ENCODE data around the gene IL13. TPM values are rescaled to one million over a fixed set of nuclear protein-coding genes. Genes with fewer than 3 reads are reported as not detected.

Gene IL13
- total RNA-seq, 4 donors from 2014 or later, result not detected

DNA sequence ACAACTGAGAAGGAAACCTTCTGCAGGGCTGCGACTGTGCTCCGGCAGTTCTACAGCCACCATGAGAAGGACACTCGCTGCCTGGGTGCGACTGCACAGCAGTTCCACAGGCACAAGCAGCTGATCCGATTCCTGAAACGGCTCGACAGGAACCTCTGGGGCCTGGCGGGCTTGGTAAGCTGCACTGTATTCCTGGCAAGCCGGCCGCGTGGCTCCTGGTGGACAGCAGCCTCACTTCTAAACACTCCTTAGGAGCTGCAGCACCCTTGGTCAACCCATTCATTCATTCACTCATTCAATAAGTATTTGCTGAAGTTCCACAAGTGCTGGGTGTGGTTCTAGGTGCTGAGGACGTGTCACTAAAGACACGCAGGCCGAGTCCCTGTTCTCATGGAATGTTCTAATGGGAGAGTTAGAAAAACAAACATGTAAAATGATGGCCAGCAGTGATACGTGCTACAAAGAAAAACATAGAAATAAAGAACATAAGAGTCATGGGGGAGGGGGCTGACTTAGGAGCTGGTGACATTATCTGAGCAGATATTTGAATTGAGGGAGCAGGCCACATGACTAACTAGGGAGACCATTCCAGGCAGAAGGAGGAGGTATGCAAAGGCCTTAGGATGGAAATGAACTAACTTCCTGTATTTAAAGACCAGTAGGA is 21.9 kb downstream of the IL13 start:
- no peaks in the 10 kb centered on the region for H3K27me3 ChIP-seq
- H3K36me3 ChIP-seq, result no peaks in the 10 kb centered on the region
- TF ChIP-seq, protein P1, sequence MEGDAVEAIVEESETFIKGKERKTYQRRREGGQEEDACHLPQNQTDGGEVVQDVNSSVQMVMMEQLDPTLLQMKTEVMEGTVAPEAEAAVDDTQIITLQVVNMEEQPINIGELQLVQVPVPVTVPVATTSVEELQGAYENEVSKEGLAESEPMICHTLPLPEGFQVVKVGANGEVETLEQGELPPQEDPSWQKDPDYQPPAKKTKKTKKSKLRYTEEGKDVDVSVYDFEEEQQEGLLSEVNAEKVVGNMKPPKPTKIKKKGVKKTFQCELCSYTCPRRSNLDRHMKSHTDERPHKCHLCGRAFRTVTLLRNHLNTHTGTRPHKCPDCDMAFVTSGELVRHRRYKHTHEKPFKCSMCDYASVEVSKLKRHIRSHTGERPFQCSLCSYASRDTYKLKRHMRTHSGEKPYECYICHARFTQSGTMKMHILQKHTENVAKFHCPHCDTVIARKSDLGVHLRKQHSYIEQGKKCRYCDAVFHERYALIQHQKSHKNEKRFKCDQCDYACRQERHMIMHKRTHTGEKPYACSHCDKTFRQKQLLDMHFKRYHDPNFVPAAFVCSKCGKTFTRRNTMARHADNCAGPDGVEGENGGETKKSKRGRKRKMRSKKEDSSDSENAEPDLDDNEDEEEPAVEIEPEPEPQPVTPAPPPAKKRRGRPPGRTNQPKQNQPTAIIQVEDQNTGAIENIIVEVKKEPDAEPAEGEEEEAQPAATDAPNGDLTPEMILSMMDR (IDR thresholded peaks at IDR 0.05), result no peak
- TF ChIP-seq POLR2A (IDR thresholded peaks at IDR 0.05), result no peak
- H3K4me3 ChIP-seq, result no peak overlapping the region
- no peak overlapping the region for H3K27ac ChIP-seq
- DNase-seq, result no peak
- H3K9me3 ChIP-seq, result no peaks in the 10 kb centered on the region
- peaks cover 0 to 4% (median 0%) of the 10 kb centered on the region in 4 donors for H3K4me1 ChIP-seq

DNA sequence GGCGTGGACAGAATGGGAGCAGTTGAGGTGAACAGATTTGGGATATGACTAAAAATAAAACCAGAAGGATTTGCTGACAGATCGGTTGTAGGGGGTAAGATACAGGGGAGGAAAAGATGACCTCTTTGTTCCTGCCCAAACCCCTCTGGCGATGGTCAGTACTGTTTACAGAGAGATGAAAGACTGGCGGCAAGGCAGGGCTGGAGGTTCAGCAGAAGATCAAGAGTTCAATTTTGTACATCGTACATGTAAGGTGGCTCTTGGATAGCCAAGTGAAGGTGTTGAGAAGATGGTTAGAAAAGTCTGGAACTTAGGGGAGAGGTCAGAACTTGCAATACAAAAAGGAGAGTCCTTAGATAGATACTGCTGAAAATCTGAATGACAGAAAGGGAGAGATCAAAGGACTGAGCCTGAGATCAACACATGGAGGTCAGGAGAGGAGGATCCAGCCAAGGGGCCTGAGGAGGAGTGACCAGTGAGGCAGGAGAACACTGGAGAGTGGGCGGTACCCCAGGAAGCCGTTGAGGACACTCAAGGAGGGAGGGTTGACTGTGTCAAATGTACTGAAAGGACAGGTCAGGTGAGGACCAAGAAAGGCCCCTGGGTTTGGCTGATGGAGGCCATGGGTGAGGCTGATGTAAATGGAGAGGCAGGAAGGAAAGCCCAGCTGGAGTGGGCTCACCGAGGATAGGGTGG is 23.0 kb downstream of the IL13 start:
- H3K36me3 ChIP-seq, result no peaks in the 10 kb centered on the region
- peaks cover 0 to 4% (median 0%) of the 10 kb centered on the region in 4 donors for H3K4me1 ChIP-seq
- no peaks in the 10 kb centered on the region for H3K9me3 ChIP-seq
- no peak overlapping the region for H3K27ac ChIP-seq
- no peaks in the 10 kb centered on the region for H3K27me3 ChIP-seq
- TF ChIP-seq, protein P1 (IDR thresholded peaks at IDR 0.05), result no peak
- no peak for TF ChIP-seq POLR2A (IDR thresholded peaks at IDR 0.05)
- no peak for DNase-seq
- no peak overlapping the region for H3K4me3 ChIP-seq

DNA sequence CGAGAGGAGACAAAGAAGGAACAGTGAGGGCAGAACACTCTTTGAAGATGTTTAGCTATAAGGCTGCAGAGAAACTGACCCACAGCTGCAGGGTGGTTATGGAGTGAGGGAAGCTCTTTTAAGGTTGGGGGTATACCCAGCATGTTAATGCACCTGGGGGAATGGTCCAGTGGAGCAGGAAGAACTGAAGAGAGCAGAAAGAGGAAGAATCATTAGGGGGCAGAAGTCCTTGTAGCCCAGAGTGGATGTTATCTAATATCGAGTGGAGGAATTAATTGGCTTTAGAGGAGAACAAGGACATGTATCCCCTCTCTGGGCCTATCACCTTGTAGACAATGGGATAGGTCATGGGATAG is 23.5 kb downstream of the IL13 start:
- Histone ChIP-seq H3K9me3 (no peaks in the 10 kb centered on the region), H3K36me3 (no peaks in the 10 kb centered on the region), H3K4me3 (no peak overlapping the region), H3K27me3 (no peaks in the 10 kb centered on the region), H3K4me1 (peaks cover 0 to 4% (median 0%) of the 10 kb centered on the region in 4 donors), H3K27ac (no peak overlapping the region)
- no peak for DNase-seq
- no peak for TF ChIP-seq POLR2A (IDR thresholded peaks at IDR 0.05)
- TF ChIP-seq, protein P1 (IDR thresholded peaks at IDR 0.05), result no peak

DNA sequence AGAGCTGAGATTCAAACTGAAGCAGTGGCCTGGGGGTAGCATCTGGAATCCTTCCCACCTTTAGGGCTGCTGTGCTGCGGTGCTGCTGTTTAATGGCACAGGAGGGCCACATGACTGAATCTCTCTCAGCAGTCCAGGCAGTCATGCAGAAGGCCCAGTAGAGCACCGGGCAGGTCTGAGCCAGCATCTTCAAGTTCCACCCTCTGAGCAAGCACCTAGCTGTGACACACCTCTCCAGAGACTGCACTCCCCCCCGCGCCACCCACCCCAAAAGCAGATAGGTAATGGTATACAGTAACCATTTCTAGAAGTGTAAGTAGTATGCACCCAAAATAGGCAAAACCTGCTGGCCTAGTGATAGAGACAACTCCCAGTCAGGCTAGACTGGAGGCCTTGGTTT is 24.0 kb downstream of the IL13 start:
- no peak for TF ChIP-seq POLR2A (IDR thresholded peaks at IDR 0.05)
- TF ChIP-seq, protein P1 (IDR thresholded peaks at IDR 0.05), result no peak
- Histone ChIP-seq H3K27ac (no peak overlapping the region), H3K27me3 (no peaks in the 10 kb centered on the region), H3K4me3 (no peak overlapping the region), H3K9me3 (no peaks in the 10 kb centered on the region), H3K36me3 (no peaks in the 10 kb centered on the region), H3K4me1 (peaks cover 0 to 4% (median 0%) of the 10 kb centered on the region in 4 donors)
- DNase-seq, result no peak

DNA sequence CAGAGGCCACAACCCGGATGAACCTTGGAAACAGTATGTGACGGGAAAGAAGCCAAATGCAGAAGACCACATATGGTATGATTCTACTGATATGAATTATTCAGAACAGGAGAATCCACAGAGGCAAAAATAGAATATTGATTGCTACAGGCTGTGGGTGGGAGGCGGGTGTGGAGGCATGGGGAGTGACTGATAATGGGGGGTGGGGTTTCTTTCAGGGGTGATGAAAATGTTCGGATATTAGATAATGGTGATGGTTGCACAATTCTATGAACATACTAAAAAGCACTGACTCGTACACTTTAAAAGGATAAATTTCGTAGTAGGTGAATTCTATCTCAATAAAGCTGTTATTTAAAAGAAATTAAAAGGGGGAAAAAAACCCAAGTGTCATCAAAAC is 26.5 kb downstream of the IL13 start:
- no peaks in the 10 kb centered on the region for H3K27me3 ChIP-seq
- H3K27ac ChIP-seq, result no peak overlapping the region
- no peaks in the 10 kb centered on the region for H3K4me1 ChIP-seq
- no peaks in the 10 kb centered on the region for H3K9me3 ChIP-seq
- no peak for TF ChIP-seq POLR2A (IDR thresholded peaks at IDR 0.05)
- TF ChIP-seq, protein P1 (IDR thresholded peaks at IDR 0.05), result no peak
- DNase-seq, result no peak
- H3K4me3 ChIP-seq, result no peak overlapping the region
- H3K36me3 ChIP-seq, result no peaks in the 10 kb centered on the region
